ENCODE results near the gene LCN6. TPM values are rescaled to one million over a fixed set of nuclear protein-coding genes. Genes with fewer than 3 reads are reported as not detected.
"Not testable (repeated sequence)": the region's sequence is repeated elsewhere in the genome, so short reads cannot be mapped to it uniquely, and the experiment has no call there.

The LCN6 gene
- polyA plus RNA-seq, 1 donor (not counting 4 experiments of a cell fraction or from before 2014, with no cell fraction given), result not detected

DNA sequence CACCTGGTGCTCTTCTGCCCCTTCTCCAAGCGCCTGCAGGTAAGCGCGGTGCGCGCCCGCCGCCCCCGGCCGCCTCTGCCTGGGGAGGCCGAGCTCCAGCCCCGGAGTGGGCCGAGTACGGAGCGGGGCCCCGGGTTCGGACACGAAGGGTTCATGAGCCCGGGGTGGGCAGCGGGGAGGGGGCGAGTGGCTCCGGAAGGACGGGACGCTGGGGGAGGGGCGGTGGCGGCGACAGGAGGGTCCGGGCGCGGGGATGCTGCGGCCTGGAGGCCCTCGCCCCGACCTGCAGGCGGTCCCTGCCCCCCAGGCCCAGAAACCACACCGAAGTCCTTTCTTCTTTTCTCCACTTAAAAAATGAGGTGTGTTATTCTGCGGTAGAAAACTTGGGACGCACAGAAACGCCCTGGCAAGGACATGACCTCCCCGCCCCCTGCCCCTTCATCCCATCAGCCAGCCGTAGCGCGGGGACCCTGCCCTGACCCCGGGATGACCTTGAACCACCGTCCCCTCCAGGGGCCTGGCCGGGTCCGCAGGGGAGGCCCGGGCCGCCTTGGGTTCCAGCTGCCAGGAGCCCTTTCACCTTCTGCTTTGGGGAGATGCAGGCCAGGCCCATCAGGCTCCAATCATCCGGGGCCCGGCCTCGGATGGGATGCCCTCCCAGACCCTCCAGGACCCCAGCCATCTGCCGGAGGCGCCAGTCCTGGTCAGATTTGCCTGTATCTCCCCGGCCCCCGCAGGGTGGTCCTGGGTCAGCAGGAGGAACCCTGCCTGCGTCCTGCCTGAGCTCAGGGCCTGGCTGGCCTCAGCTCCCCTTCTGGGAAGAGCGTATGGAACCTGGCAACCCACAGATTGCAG lies 35.4 kb downstream of the LCN6 start:
- no peaks in the 10 kb centered on the region for H4K20me1 ChIP-seq (ENCODE audit: control insufficient read depth, extremely low read depth, insufficient read depth, low read length)
- H3K4me2 ChIP-seq (ENCODE audit: control insufficient read depth, extremely low read depth, insufficient read depth, low read depth, low read length), result no peak overlapping the region
- FAIRE-seq, result no peak
- DNase-seq (ENCODE audit: low read depth, low spot score), result no peak
- H3K9ac ChIP-seq (ENCODE audit: control insufficient read depth, extremely low read depth, insufficient read depth, low read length), result no peak overlapping the region
- dilution Hi-C loops (cut with MboI; ENCODE audit: extremely low pct_ligation_motif_present, low sequenced_read_pairs), result no loop called here
- H3K4me1 ChIP-seq (ENCODE audit: control insufficient read depth, extremely low read depth, insufficient read depth, low read length), result no peaks in the 10 kb centered on the region
- peaks cover 19% of the 10 kb centered on the region for H3K27me3 ChIP-seq (ENCODE audit: control insufficient read depth, extremely low read depth, insufficient read depth, low read length)
- no peak overlapping the region for H3K4me3 ChIP-seq (ENCODE audit: control insufficient read depth in 2 of 3, extremely low read depth in 1 of 3, insufficient read depth in 2 of 3, low read depth in 1 of 3, low read length in 3 of 3)
- no peak overlapping the region for H3K27ac ChIP-seq (ENCODE audit: control insufficient read depth, insufficient read depth, low read length)
- H3K79me2 ChIP-seq (ENCODE audit: control insufficient read depth, insufficient read depth, low read length), result no peaks in the 10 kb centered on the region
- peak; percentile 68 for TF ChIP-seq EZH2 (IDR thresholded peaks at IDR 0.05; ENCODE audit: low read length)
- TF ChIP-seq, protein P1, sequence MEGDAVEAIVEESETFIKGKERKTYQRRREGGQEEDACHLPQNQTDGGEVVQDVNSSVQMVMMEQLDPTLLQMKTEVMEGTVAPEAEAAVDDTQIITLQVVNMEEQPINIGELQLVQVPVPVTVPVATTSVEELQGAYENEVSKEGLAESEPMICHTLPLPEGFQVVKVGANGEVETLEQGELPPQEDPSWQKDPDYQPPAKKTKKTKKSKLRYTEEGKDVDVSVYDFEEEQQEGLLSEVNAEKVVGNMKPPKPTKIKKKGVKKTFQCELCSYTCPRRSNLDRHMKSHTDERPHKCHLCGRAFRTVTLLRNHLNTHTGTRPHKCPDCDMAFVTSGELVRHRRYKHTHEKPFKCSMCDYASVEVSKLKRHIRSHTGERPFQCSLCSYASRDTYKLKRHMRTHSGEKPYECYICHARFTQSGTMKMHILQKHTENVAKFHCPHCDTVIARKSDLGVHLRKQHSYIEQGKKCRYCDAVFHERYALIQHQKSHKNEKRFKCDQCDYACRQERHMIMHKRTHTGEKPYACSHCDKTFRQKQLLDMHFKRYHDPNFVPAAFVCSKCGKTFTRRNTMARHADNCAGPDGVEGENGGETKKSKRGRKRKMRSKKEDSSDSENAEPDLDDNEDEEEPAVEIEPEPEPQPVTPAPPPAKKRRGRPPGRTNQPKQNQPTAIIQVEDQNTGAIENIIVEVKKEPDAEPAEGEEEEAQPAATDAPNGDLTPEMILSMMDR (optimal IDR thresholded peaks at IDR 0.05 in 1 of 3, IDR thresholded peaks at IDR 0.05 in 1 of 3, conservative IDR thresholded peaks at IDR 0.05 in 1 of 3; ENCODE audit: extremely low read depth in 1 of 3, insufficient read depth in 2 of 3, low read length in 3 of 3), result no peak
- H3K36me3 ChIP-seq (ENCODE audit: control insufficient read depth in 2 of 2, extremely low read depth in 1 of 2, insufficient read depth in 2 of 2, low read length in 2 of 2), result no peaks in the 10 kb centered on the region
- H3K9me1 ChIP-seq (ENCODE audit: control insufficient read depth, extremely low read depth, insufficient read depth, low read length), result no peaks in the 10 kb centered on the region
- no peak overlapping the region for H2AFZ ChIP-seq (ENCODE audit: control insufficient read depth, low read length)
- no peaks in the 10 kb centered on the region for H3K9me3 ChIP-seq (ENCODE audit: control insufficient read depth, low read depth, low read length)

DNA sequence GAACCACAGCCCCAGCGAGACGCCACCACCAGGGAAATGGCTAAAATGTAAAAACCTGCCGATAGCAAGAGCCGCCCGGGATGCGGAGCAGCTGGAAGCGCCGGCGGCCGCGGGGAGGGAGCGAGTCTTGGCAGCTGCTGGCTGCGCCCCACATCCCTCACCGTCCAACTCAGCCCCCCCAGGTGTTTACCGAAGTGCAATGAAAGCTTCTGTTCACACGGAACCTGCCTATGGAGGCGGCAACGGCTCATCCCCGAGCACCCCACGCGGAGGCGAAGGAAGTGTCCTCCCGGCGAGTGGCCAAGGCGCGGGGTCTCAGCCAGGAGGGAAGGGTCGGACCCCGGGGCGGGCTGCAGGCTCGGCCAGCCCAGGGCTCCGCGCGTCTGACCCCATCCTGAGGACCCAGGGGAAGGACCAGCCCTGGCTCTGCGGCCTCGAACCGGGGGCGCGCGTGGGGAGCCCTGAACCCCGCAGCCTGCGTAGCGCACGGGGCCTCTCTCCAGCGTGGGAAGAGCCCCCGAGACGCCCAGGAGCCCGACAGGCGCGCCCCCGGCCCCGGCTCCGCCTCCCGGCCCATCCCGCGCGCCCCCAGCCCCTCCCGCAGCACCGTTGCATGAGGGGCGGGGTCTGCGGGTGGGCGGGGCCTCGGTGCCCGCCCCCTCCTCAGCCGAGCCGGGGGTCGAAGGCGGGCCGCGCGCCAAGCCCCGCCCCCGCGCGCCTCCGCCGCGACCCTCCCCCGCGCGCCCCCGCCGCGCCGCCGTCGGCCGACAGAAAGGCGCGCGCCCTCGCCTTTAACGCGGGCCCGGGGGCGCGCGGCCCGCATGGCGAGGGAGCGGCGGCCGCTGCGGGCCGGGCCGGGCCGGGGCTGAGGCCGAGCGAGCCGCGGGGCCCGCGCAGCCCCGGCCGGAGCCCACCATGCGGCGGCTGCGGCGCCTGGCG lies 36.3 kb downstream of the LCN6 start, which contains the start of gene DIPK1B:
Gene DIPK1B, plus strand, starts transcription at position 822 of the 939 bp plus-strand sequence. Its CDS starts 94 bp downstream, at position 916.
- H3K9ac ChIP-seq (ENCODE audit: control insufficient read depth, extremely low read depth, insufficient read depth, low read length), result no peak within 1 kb of the TSS
- H3K4me3 ChIP-seq (ENCODE audit: control insufficient read depth in 2 of 3, extremely low read depth in 1 of 3, insufficient read depth in 2 of 3, low read depth in 1 of 3, low read length in 3 of 3), result peak within 1 kb of the TSS in 1 of 3 experiments; percentile 12
- H3K9me3 ChIP-seq (ENCODE audit: control insufficient read depth, low read depth, low read length), result no peaks in the 10 kb centered on the region
- peak; percentile 90 for TF ChIP-seq EZH2 (IDR thresholded peaks at IDR 0.05; ENCODE audit: low read length)
- TF ChIP-seq, protein P1 (optimal IDR thresholded peaks at IDR 0.05 in 1 of 3, IDR thresholded peaks at IDR 0.05 in 1 of 3, conservative IDR thresholded peaks at IDR 0.05 in 1 of 3; ENCODE audit: extremely low read depth in 1 of 3, insufficient read depth in 2 of 3, low read length in 3 of 3), result no peak
- H3K36me3 ChIP-seq (ENCODE audit: control insufficient read depth in 2 of 2, extremely low read depth in 1 of 2, insufficient read depth in 2 of 2, low read length in 2 of 2), result no peaks in the 10 kb centered on the region
- no peak within 1 kb of the TSS for H3K4me2 ChIP-seq (ENCODE audit: control insufficient read depth, extremely low read depth, insufficient read depth, low read depth, low read length)
- H3K9me1 ChIP-seq (ENCODE audit: control insufficient read depth, extremely low read depth, insufficient read depth, low read length), result no peaks in the 10 kb centered on the region
- FAIRE-seq (no peak), DNase-seq (ENCODE audit: low read depth, low spot score) (no peak)
- no peaks in the 10 kb centered on the region for H3K4me1 ChIP-seq (ENCODE audit: control insufficient read depth, extremely low read depth, insufficient read depth, low read length)
- H3K79me2 ChIP-seq (ENCODE audit: control insufficient read depth, insufficient read depth, low read length), result no peaks in the 10 kb centered on the region
- dilution Hi-C loops (cut with MboI; ENCODE audit: extremely low pct_ligation_motif_present, low sequenced_read_pairs), result no loop called here
- H3K27ac ChIP-seq (ENCODE audit: control insufficient read depth, insufficient read depth, low read length), result no peak within 1 kb of the TSS
- H4K20me1 ChIP-seq (ENCODE audit: control insufficient read depth, extremely low read depth, insufficient read depth, low read length), result no peaks in the 10 kb centered on the region
- H2AFZ ChIP-seq (ENCODE audit: control insufficient read depth, low read length), result no peak within 1 kb of the TSS
- peaks cover 23% of the 10 kb centered on the region for H3K27me3 ChIP-seq (ENCODE audit: control insufficient read depth, extremely low read depth, insufficient read depth, low read length)

DNA sequence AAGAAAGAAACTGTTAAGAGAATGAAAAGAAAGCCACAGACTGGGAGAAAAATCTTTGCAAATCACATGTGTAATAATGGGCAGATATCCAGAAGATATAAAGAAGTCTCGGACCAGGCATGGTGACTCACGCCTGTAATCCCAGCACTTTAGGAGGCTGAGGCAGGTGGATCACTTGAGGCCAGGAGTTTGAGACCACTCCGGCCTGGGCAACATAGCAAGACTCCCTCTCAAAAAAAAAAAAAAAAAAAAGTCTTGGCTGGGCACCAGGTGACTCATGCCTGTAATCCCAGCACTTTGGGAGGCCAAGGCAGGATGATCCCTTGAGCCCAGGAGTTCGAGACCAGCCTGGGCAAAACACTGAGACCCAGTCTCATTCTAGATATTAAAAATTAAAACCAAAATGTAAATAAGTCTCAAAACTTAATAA lies 37.1 kb downstream of the LCN6 start:
- H3K4me2 ChIP-seq (ENCODE audit: control insufficient read depth, extremely low read depth, insufficient read depth, low read depth, low read length); H4K20me1 ChIP-seq (ENCODE audit: control insufficient read depth, extremely low read depth, insufficient read depth, low read length); H3K4me3 ChIP-seq (ENCODE audit: control insufficient read depth in 2 of 3, extremely low read depth in 1 of 3, insufficient read depth in 2 of 3, low read depth in 1 of 3, low read length in 3 of 3); FAIRE-seq; H2AFZ ChIP-seq (ENCODE audit: control insufficient read depth, low read length); dilution Hi-C loops (cut with MboI; ENCODE audit: extremely low pct_ligation_motif_present, low sequenced_read_pairs); H3K79me2 ChIP-seq (ENCODE audit: control insufficient read depth, insufficient read depth, low read length); H3K9me3 ChIP-seq (ENCODE audit: control insufficient read depth, low read depth, low read length); H3K4me1 ChIP-seq (ENCODE audit: control insufficient read depth, extremely low read depth, insufficient read depth, low read length); H3K9me1 ChIP-seq (ENCODE audit: control insufficient read depth, extremely low read depth, insufficient read depth, low read length); H3K36me3 ChIP-seq (ENCODE audit: control insufficient read depth in 2 of 2, extremely low read depth in 1 of 2, insufficient read depth in 2 of 2, low read length in 2 of 2); H3K9ac ChIP-seq (ENCODE audit: control insufficient read depth, extremely low read depth, insufficient read depth, low read length); H3K27ac ChIP-seq (ENCODE audit: control insufficient read depth, insufficient read depth, low read length); DNase-seq (ENCODE audit: low read depth, low spot score): not testable (repeated sequence)
- peaks cover 24% of the 10 kb centered on the region for H3K27me3 ChIP-seq (ENCODE audit: control insufficient read depth, extremely low read depth, insufficient read depth, low read length)
